ACC112 (cell line): ENCODE results near the gene ZNF189.

Experiments used
- H2AFZ ChIP-seq: fragments of 200-600 bp; sonication (generic); one replicate; pipeline ENCODE4 v1.6.0; 2017; ENCODE audit warnings: antibody characterized with exemption, low read length; ENCODE audit not compliant: unreplicated experiment
- H3K27ac ChIP-seq: fragments of 200-600 bp; sonication (generic); 2 replicates; pipeline ENCODE4 v1.5.1; 2014; ENCODE audit warnings: low read depth, mild to moderate bottlenecking, antibody characterized with exemption, low read length, moderate library complexity
- H3K27me3 ChIP-seq: fragments of 200-600 bp; sonication (generic); 2 replicates; pipeline ENCODE4 v1.6.1; 2014; ENCODE audit warnings: mild to moderate bottlenecking, antibody characterized with exemption, low read length, moderate library complexity, mixed read lengths; ENCODE audit not compliant: insufficient read depth
- H3K36me3 ChIP-seq: fragments of 200-600 bp; sonication (generic); 2 replicates; pipeline ENCODE4 v1.6.1; 2016; ENCODE audit warnings: mild to moderate bottlenecking, antibody characterized with exemption, low read length, moderate library complexity, mixed read lengths; ENCODE audit not compliant: insufficient read depth
- H3K4me1 ChIP-seq: fragments of 200-600 bp; sonication (generic); one replicate; pipeline ENCODE4 v1.6.1; 2016; ENCODE audit warnings: low read length, mixed read lengths; ENCODE audit not compliant: insufficient read depth, unreplicated experiment, control insufficient read depth
- H3K4me3 ChIP-seq: fragments of 200-600 bp; sonication (generic); 2 replicates; pipeline ENCODE4 v1.5.1; 2014; ENCODE audit warnings: mild to moderate bottlenecking, low read depth, low read length
- H3K79me2 ChIP-seq: fragments of 200-600 bp; sonication (generic); one replicate; pipeline ENCODE4 v1.6.0; 2016; ENCODE audit warnings: low read length; ENCODE audit not compliant: control insufficient read depth, unreplicated experiment, insufficient read depth

Gene ZNF189

DNA sequence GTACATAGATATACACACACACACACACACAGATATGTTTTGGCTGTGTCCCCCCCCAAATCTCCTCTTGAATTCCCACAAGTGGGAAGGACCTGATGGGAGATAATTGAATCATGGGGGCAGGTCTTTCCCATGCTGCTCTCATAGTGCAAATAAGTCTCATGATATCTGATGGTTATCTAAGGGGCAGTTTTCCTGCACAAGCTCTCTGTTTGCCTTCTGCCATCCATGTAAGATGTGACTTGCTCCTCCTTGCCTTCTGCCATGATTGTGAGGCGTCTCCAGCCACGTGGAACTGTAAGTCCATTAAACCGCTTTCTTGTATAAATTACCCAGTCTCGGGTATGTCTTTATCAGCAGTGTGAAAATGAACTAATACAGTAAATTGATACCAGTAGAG, 52.8 kb downstream of the ZNF189 start:
- Histone ChIP-seq H3K4me3 (no peak overlapping the region), H3K4me1 (peaks cover 7% of the 10 kb centered on the region), H3K79me2 (no peaks in the 10 kb centered on the region)

DNA sequence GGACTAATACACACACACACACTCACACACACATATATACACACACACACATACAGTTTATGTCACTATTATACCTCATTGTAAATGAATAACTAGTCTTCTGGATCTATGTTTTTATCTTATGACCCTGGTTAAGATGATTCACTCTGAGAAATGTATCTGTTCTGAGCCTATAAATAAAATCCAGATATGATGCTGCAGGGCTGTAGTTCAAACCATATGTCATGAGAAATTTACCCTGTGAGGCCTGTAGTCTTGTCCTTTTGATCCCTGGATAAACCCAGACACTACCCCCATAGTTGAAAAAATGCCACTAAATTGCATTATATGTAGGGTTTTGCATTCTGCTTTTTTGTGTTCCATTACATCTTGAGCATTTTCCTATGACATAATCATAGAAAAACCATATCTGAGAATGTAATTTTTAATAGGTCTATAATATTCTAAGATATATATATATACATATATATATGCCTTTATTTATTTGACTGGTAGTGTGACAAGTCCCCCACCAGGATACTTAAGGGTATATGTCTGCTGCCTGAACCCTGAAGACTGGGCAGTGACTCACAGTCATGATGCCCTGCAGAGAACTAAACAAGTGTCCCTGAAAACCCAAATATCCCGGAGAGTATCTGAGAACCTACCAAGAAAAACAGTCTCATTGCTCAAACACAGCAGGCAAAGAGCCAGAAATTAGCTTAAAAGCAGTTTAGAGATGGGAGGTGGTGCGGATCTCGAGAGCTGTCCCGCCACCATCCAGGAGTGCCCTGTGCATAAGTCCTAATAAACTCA, 55.3 kb downstream of the ZNF189 start:
- Histone ChIP-seq H3K27me3 (peaks cover 5% of the 10 kb centered on the region; the same call in 1 of the 2 replicates), H3K79me2 (no peaks in the 10 kb centered on the region), H3K36me3 (no peaks in the 10 kb centered on the region), H3K27ac (no peak overlapping the region), H3K4me1 (peaks cover 7% of the 10 kb centered on the region), H3K4me3 (no peak overlapping the region), H2AFZ (no peak overlapping the region)

More for the DNA sequence above, 52.8 kb downstream of the ZNF189 start:
- H2AFZ ChIP-seq: no peak overlapping the region
- no peak overlapping the region for H3K27ac ChIP-seq
- H3K36me3 ChIP-seq: no peaks in the 10 kb centered on the region
- H3K27me3 ChIP-seq: peaks cover 5% of the 10 kb centered on the region; the same call in 1 of the 2 replicates

DNA sequence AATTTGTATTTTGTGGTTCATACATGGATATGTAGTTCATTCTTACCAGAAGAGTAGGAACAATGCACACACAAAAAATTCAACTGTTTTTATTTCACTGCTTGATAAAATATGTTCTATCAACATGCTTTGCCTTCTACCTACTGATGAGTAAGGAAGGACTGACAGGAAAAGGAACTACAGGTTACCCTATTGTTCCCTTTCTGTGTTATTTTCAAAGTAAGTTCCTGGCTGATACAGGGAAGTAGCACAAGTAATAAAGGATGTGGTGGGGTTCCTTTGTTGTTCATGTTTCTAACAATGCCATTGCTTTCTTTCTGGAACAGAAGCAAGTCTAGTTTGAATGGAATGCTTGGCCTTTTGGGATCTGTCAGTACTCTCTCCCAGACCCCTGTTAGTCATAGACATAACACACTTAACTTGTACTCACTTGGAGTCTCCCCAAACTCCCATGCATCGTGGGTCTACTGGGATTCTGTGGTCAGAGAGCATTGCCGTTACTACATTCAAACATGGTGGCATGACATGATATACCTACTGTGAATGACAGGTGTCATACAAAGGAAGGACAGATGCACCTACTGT, 57.1 kb downstream of the ZNF189 start:
- H2AFZ ChIP-seq: no peak overlapping the region
- no peaks in the 10 kb centered on the region for H3K36me3 ChIP-seq
- no peak overlapping the region for H3K4me3 ChIP-seq
- H3K79me2 ChIP-seq: no peaks in the 10 kb centered on the region
- H3K4me1 ChIP-seq: peaks cover 7% of the 10 kb centered on the region
- H3K27ac ChIP-seq: no peak overlapping the region
- H3K27me3 ChIP-seq: peaks cover 4% of the 10 kb centered on the region; the same call in 1 of the 2 replicates

DNA sequence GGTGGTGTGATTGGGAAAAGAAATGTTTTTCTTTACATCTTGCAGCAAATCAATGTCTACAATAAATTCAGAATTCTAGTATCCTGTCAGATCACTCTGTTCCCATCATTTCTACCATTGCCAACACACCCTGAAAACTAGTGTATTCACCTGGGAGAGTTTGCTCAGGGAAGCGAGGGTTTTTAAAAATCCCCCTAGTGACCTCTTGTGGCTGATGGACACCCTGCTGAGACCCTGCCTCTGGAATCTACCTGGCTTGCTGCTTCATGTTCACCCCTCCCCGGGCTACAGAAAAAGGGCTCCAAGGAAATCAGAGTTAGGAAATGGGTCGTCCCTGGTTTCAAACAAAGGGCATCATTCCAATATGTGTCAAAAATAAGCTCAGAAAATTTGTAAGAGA, 58.4 kb downstream of the ZNF189 start:
- Histone ChIP-seq H3K36me3 (no peaks in the 10 kb centered on the region), H2AFZ (no peak overlapping the region), H3K27ac (no peak overlapping the region), H3K27me3 (no peaks in the 10 kb centered on the region), H3K4me3 (no peak overlapping the region), H3K79me2 (no peaks in the 10 kb centered on the region), H3K4me1 (peaks cover 7% of the 10 kb centered on the region)

DNA sequence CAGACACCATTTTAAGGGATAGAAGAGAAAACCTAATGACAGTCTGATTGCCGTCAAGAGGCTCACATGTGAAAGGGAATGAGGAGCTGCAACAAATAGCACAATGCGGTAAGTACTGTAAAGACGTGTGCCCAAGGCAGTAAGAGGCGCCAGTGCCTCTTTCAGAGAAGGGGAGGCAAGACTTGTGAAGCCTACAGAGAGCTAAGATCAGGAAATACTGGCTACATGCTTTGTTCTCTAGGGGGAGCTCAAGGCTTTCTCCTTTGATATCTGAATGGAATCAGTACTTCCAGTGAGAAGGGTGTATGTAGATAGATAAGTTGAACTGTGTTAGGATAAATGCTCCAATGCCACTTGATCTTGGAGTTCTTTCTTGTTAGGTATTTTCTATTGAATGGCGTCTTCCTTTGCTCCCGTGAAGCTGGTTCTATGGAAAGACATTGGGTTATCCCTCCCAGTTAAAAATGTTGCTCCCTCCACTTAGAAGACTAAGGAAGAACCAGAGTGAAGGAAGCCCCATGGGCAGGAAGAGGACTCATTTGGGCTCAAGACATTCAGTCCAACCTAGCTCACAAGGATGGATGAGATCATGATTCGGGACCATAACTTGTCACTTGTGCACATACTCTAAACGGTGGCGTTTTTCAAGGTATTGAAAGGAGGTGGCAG, 60.4 kb downstream of the ZNF189 start:
- H2AFZ ChIP-seq: no peak overlapping the region

More for the DNA sequence above, 60.4 kb downstream of the ZNF189 start:
- H3K27me3 ChIP-seq: no peaks in the 10 kb centered on the region
- H3K27ac ChIP-seq: no peak overlapping the region
- no peaks in the 10 kb centered on the region for H3K79me2 ChIP-seq
- no peaks in the 10 kb centered on the region for H3K36me3 ChIP-seq
- peaks cover 19% of the 10 kb centered on the region for H3K4me1 ChIP-seq
- H3K4me3 ChIP-seq: no peak overlapping the region
